ENCODE data around the gene RPS21.

RPS21 gene

DNA sequence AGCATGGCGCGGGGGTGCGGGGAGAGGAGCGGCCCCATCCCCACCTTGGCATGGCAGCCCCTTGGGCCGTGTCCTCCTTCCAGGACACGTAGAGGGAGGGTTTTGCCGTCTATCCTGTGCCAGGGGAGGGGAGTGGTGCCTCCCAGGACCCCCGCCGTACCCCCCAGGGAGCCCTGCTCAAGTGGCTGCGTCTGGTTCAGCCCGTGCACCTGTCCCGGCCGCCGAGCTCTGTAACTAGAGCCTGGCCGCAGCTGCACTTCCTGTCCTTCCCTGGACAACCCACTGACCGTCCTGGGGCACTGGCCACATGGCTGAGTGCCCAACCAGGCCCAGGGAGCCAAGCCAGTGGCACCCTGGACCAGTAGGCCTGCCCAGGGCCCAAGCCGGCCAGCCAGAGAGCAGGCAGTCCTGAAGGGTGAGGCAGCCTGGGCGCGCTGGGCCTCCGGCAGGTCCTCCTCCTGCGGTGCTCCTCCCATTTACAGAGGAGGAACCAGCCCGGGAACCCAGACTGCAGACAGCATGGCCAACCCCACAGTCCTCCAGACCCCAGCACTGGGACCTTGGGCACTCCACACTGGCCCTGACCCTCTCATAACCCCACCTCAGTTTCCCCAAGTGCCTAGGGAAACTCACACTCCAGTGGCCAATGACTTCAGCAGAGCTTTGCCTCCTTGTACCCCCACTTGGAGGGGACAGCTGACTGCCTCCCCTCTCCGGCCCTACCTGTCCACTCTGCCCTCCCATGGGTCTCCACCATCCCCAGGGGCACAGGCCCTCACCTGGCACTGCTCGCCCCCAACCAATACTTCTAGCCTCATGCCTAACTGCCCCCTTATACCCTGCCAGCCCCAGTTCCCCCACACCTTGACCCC, 28.5 kb upstream of the RPS21 start:
- TF ChIP-seq, protein P1, sequence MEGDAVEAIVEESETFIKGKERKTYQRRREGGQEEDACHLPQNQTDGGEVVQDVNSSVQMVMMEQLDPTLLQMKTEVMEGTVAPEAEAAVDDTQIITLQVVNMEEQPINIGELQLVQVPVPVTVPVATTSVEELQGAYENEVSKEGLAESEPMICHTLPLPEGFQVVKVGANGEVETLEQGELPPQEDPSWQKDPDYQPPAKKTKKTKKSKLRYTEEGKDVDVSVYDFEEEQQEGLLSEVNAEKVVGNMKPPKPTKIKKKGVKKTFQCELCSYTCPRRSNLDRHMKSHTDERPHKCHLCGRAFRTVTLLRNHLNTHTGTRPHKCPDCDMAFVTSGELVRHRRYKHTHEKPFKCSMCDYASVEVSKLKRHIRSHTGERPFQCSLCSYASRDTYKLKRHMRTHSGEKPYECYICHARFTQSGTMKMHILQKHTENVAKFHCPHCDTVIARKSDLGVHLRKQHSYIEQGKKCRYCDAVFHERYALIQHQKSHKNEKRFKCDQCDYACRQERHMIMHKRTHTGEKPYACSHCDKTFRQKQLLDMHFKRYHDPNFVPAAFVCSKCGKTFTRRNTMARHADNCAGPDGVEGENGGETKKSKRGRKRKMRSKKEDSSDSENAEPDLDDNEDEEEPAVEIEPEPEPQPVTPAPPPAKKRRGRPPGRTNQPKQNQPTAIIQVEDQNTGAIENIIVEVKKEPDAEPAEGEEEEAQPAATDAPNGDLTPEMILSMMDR (IDR thresholded peaks at IDR 0.05; ENCODE audit: borderline replicate concordance, extremely low read depth, low read length, poor library complexity, severe bottlenecking) = no peak
- TF ChIP-seq EZH2 (IDR thresholded peaks at IDR 0.05; ENCODE audit: borderline replicate concordance, low read depth, low read length, severe bottlenecking) = no peak
- ATAC-seq (ENCODE audit: insufficient read depth, low read depth) (no peak), DNase-seq (no peak)
- Histone ChIP-seq H4K20me1 (ENCODE audit: insufficient read depth, low read length) (peaks cover 15% of the 10 kb centered on the region), H3K4me2 (ENCODE audit: insufficient read depth, low read length) (no peak overlapping the region), H3K27me3 (ENCODE audit: insufficient read depth, low read length, poor library complexity) (no peaks in the 10 kb centered on the region), H2AFZ (ENCODE audit: low read depth, low read length) (no peak overlapping the region), H3K27ac (ENCODE audit: low read length) (no peak overlapping the region), H3K4me1 (ENCODE audit: insufficient read depth, low read length) (no peaks in the 10 kb centered on the region), H3K79me2 (ENCODE audit: insufficient read depth, low read length) (no peaks in the 10 kb centered on the region), H3K9ac (ENCODE audit: low read depth, low read length) (no peak overlapping the region), H3K9me3 (ENCODE audit: insufficient read depth, low read length, severe bottlenecking) (no peaks in the 10 kb centered on the region), H3K36me3 (ENCODE audit: insufficient read depth, low read length) (no peaks in the 10 kb centered on the region), H3K4me3 (ENCODE audit: low read depth in 1 of 2, low read length in 2 of 2) (no peak overlapping the region)

DNA sequence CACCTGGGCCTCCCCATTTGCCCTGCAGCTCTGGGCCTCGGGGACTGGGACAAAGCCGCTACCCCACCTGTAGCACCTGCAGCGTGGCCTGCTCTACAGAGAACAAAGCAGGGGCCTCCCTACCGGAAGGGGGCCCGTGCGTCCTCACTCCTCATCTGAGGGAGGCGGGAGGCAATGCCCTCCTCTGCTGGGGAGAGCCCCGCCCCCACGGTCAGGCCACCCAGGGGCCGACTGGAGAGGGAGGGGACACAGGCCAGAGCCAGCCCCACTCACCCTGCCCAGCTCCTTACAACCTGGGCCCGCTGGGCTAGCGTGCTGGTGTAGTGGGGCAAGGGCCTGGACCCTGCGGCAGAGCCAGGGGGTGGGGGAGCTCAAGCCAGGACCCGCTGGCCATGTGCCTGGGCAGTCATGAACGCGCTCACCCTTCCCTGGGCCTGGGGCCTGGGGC, 27.8 kb upstream of the RPS21 start:
- TF ChIP-seq EZH2 (IDR thresholded peaks at IDR 0.05; ENCODE audit: borderline replicate concordance, low read depth, low read length, severe bottlenecking) = no peak
- TF ChIP-seq, protein P1 (IDR thresholded peaks at IDR 0.05; ENCODE audit: borderline replicate concordance, extremely low read depth, low read length, poor library complexity, severe bottlenecking) = no peak
- no peaks in the 10 kb centered on the region for H3K9me3 ChIP-seq (ENCODE audit: insufficient read depth, low read length, severe bottlenecking)
- no peaks in the 10 kb centered on the region for H3K27me3 ChIP-seq (ENCODE audit: insufficient read depth, low read length, poor library complexity)
- no peak overlapping the region for H3K9ac ChIP-seq (ENCODE audit: low read depth, low read length)
- no peak overlapping the region for H3K4me2 ChIP-seq (ENCODE audit: insufficient read depth, low read length)
- no peaks in the 10 kb centered on the region for H3K79me2 ChIP-seq (ENCODE audit: insufficient read depth, low read length)
- no peaks in the 10 kb centered on the region for H3K36me3 ChIP-seq (ENCODE audit: insufficient read depth, low read length)
- no peak overlapping the region for H3K27ac ChIP-seq (ENCODE audit: low read length)
- DNase-seq = no peak
- no peak overlapping the region for H2AFZ ChIP-seq (ENCODE audit: low read depth, low read length)
- no peak for ATAC-seq (ENCODE audit: insufficient read depth, low read depth)
- H4K20me1 ChIP-seq (ENCODE audit: insufficient read depth, low read length) = peaks cover 15% of the 10 kb centered on the region
- no peaks in the 10 kb centered on the region for H3K4me1 ChIP-seq (ENCODE audit: insufficient read depth, low read length)
- no peak overlapping the region for H3K4me3 ChIP-seq (ENCODE audit: low read depth in 1 of 2, low read length in 2 of 2)

DNA sequence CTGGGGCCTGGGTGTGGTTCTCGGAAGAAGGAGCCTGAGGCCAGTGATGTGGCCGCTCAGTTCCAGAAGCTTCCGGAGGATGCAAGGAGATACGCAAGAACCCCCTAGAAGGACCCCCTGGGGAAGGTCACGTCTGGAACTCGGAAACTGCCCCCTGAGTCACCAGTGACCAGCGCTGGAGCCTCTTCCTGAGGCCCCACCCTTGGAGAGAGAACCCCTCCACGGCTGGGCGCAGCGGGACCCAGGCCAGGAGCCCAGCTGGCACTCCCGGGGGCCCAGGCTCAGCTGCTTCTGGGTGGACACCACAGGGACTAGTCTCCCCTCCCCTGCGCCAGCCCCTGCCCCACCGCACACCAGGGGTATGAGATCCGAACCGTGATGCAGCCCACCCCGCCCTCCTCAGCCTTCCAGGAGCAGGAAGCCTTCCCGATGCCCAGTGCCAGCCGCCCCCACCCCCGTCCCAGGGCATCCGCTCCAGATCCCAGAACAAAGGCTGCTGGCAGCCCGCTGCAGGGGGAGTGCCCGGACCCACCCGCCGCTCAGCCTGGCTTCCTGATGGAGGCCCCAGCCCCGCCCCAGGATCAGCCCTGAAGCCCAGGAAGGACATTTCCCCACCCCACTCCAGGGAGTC, 27.3 kb upstream of the RPS21 start:
- Histone ChIP-seq H3K9me3 (ENCODE audit: insufficient read depth, low read length, severe bottlenecking) (no peaks in the 10 kb centered on the region), H3K27ac (ENCODE audit: low read length) (no peak overlapping the region), H3K79me2 (ENCODE audit: insufficient read depth, low read length) (no peaks in the 10 kb centered on the region), H3K4me1 (ENCODE audit: insufficient read depth, low read length) (no peaks in the 10 kb centered on the region), H3K4me3 (ENCODE audit: low read depth in 1 of 2, low read length in 2 of 2) (no peak overlapping the region), H3K36me3 (ENCODE audit: insufficient read depth, low read length) (no peaks in the 10 kb centered on the region), H2AFZ (ENCODE audit: low read depth, low read length) (no peak overlapping the region), H3K9ac (ENCODE audit: low read depth, low read length) (no peak overlapping the region), H3K27me3 (ENCODE audit: insufficient read depth, low read length, poor library complexity) (no peaks in the 10 kb centered on the region), H4K20me1 (ENCODE audit: insufficient read depth, low read length) (peaks cover 15% of the 10 kb centered on the region), H3K4me2 (ENCODE audit: insufficient read depth, low read length) (no peak overlapping the region)
- ATAC-seq (ENCODE audit: insufficient read depth, low read depth) = no peak
- no peak for TF ChIP-seq EZH2 (IDR thresholded peaks at IDR 0.05; ENCODE audit: borderline replicate concordance, low read depth, low read length, severe bottlenecking)
- TF ChIP-seq, protein P1 (IDR thresholded peaks at IDR 0.05; ENCODE audit: borderline replicate concordance, extremely low read depth, low read length, poor library complexity, severe bottlenecking) = no peak
- DNase-seq = no peak
